GM21717 (cell line): Measurements from ENCODE around the gene SLC18A3.

Source experiments
- ATAC-seq: cut with Tn5 transposase; IDR thresholded peaks from one replicate; pipeline ENCODE4 v1.9.1; 2021; ENCODE audit warnings: mild to moderate bottlenecking, moderate library complexity; ENCODE audit not compliant: unreplicated experiment

Gene SLC18A3

GRCh38 chr10:49649936-49650723 lies 40.0 kb downstream of the SLC18A3 start:
- ATAC-seq: no peak

DNA sequence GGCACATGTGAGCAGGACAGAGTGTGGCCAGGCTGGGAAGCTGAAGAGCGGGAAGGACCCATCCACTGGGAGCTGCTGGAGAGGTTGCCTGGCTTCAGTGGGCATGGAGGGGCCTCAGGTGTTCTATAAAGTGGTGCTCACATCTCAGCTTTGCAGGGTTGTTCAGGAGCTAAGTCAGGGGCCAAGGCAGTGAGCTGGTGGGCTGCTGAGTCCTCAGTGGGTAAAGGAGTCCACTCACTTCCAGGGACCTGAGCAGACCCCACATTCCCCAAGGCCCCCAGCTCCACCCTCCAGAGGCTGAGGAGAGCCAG lies 40.6 kb downstream of the SLC18A3 start:
- no peak for ATAC-seq

- ATAC-seq: no peak
Observed at GRCh38 chr10:49651039-49651835, 41.1 kb downstream of the SLC18A3 start.

GRCh38 chr10:49651917-49652316 lies 41.8 kb downstream of the SLC18A3 start:
- ATAC-seq: no peak

GRCh38 chr10:49652421-49653272 lies 42.5 kb downstream of the SLC18A3 start:
- ATAC-seq: no peak

DNA sequence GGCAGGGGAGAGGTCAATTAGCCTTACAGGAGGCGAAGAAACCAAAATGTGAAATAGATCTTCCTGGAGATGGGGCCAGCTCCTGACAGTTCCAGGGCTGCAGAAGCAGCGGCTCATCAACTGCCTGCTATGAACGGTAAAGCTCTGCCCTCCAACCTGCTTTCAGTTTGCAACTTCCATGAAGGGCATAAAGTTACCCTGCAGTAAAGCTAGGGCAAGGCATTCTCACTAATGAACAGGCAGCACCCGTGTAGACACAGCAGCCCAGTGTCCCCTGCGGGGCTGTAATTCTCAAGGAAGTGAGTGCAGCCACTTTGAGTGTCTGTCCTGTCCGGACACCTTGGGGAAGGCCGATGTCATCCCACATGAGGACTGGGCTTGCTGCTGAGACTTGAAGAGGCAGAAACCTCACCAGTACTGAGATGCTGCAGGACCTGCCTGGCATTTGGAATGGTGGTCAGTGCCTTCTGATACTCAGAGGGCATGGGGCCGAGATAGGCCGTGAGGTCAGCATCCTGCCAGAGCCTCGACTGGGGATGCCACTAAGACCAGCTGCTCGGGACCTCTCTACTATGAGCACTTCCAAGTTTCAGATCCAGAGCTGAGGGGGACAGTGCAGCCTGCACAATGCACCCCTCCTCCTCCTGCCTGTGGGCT lies 43.3 kb downstream of the SLC18A3 start:
- ATAC-seq: no peak

GRCh38 chr10:49654036-49654693 lies 44.1 kb downstream of the SLC18A3 start:
- ATAC-seq: no peak

DNA sequence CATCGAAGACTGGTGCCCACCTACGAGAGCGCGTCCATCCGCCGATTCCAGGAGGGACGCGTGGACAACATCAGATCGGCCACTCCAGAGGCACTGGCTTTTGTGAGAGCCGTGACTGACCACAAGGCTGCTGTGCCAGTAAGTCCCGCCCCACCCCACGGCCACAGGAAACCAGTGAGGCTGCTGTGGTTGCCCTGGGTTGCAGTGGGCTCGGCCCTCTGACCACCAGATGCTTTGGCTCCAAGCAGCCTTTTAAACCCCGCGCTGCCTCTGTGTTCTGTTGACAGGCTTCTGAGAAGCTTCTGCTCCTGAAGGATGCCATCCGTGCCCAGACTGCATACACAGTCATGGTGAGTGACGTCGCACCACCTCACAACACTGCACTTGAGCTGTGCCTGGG lies 45.0 kb downstream of the SLC18A3 start:
- ATAC-seq: no peak

- no peak for ATAC-seq
Observed at GRCh38 chr10:49656845-49657493, 46.9 kb downstream of the SLC18A3 start.

DNA sequence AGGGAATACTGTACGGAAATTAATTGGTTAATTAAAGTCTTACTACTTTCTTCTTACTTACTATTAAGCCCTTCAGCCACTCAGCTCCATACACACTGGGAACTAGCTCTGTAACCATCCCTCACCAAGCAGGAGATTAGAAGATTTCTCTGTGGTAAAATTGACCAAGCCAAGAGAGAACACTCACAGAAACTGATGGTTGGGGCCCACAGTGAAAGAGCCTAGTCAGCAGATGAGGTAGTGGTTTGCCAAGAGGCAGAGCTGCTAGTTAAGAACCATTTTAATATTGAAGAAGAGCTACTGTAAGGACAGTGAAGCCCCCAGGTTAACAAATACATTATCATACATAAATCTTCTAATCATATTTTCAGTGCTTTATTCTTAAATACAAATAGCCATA lies 47.5 kb downstream of the SLC18A3 start:
- no peak for ATAC-seq

DNA sequence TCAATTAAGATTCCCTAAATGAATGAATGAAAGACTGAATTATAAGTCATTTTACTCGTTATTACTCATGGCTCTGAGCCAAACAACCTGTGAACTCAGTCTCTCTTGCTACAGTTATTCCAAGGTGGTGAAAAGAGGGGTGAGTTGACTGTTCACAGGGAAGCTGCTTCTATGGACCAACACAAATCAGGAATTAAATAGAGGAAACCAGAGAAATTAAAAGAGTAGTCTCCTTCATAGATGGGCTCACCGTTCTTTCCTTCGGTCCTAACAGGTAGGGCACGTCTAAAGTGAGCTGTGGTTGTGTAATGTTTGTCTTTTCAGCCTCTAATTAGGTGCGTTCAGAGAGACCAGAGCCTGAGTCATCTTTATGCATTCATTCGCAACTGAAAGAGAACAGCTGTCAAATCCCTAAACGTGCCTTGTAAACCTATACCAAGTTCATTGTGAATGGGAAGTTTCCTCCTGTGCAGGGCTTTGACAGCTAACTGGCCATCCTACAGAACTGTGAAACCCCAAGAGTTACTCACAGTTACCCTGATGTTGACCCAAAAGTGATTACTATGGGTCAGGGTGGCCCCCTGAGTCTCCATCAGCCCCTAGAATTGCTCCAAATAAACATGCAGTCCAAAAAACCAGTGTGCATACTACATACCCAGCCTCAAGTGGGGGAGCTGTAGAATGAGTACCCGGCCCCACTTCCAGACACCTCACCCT lies 51.2 kb downstream of the SLC18A3 start:
- ATAC-seq: no peak
